Activated CD4-positive, alpha-beta memory T cell treated with anti-CD3 and anti-CD28 coated beads for 36 hours (primary cell): ENCODE measurements around the gene TXNRD2. TPM values are rescaled to one million over a fixed set of nuclear protein-coding genes. Genes with fewer than 3 reads are reported as not detected.

Experiments
- CTCF ChIA-PET: fragments of 350-600 bp; sonication (Branson Sonifier 250); formaldehyde crosslinking; loops from one replicate; lab custom pipeline; 2021; ENCODE audit warnings: antibody characterized with exemption, inconsistent platforms; lab: Charles Lee
- POLR2A ChIA-PET: fragments of 350-600 bp; sonication (Branson Sonifier 250); formaldehyde crosslinking; loops from one replicate; lab custom pipeline; 2021; ENCODE audit warnings: antibody characterized with exemption; lab: Charles Lee
- DNase-seq: peaks from one replicate; pipeline ENCODE4 v3.0.0-alpha.2; 2020
- H3K27ac Mint-ChIP-seq: one replicate; pipeline ENCODE4 v1.8.0; 2021; ENCODE audit warnings: mixed read lengths
- H3K27me3 Mint-ChIP-seq: one replicate; pipeline ENCODE4 v1.8.0; 2021; ENCODE audit warnings: mixed read lengths
- H3K36me3 Mint-ChIP-seq: one replicate; pipeline ENCODE4 v1.8.0; 2021; ENCODE audit warnings: mixed read lengths
- H3K4me1 Mint-ChIP-seq: one replicate; pipeline ENCODE4 v1.8.0; 2021; ENCODE audit warnings: low read depth, mixed read lengths
- H3K4me3 Mint-ChIP-seq: one replicate; pipeline ENCODE4 v1.8.0; 2021; ENCODE audit warnings: mild to moderate bottlenecking, mixed read lengths
- H3K9me3 Mint-ChIP-seq: one replicate; pipeline ENCODE4 v1.8.0; 2021; ENCODE audit warnings: mixed read lengths
- intact Hi-C: fragments of 100-400 bp; cut with micrococcal nuclease; formaldehyde crosslinking; loops from one replicate; pipeline ENCODE4 v1.15.1; 2023
- total RNA-seq, 2 experiments: library from RNA; stranded (reverse); gene quantifications; one replicate each; pipeline ENCODE4 v1.2.3, GENCODE V29; 2021

TXNRD2 gene
- total RNA-seq, 2 experiments from 2014 or later, result 23.3 to 23.4 TPM

- no peaks in the 10 kb centered on the region for H3K36me3 Mint-ChIP-seq
- no peaks in the 10 kb centered on the region for H3K9me3 Mint-ChIP-seq
- peaks cover 11% of the 10 kb centered on the region for H3K4me1 Mint-ChIP-seq
- H3K4me3 Mint-ChIP-seq, result no peak overlapping the region
- POLR2A ChIA-PET, result interaction anchor here (2.0 kb wide), 1 partner anchor 21 kb away, joined by 5 read pairs; no protein-coding TSS in a partner anchor
- CTCF ChIA-PET, result no interaction called here
- intact Hi-C loops, result no loop called here
- H3K27me3 Mint-ChIP-seq, result no peaks in the 10 kb centered on the region
- no peak for DNase-seq
- H3K27ac Mint-ChIP-seq, result no peak overlapping the region
Observed at GRCh38 chr22:19876314-19876940, 65.2 kb downstream of the TXNRD2 start.

DNA sequence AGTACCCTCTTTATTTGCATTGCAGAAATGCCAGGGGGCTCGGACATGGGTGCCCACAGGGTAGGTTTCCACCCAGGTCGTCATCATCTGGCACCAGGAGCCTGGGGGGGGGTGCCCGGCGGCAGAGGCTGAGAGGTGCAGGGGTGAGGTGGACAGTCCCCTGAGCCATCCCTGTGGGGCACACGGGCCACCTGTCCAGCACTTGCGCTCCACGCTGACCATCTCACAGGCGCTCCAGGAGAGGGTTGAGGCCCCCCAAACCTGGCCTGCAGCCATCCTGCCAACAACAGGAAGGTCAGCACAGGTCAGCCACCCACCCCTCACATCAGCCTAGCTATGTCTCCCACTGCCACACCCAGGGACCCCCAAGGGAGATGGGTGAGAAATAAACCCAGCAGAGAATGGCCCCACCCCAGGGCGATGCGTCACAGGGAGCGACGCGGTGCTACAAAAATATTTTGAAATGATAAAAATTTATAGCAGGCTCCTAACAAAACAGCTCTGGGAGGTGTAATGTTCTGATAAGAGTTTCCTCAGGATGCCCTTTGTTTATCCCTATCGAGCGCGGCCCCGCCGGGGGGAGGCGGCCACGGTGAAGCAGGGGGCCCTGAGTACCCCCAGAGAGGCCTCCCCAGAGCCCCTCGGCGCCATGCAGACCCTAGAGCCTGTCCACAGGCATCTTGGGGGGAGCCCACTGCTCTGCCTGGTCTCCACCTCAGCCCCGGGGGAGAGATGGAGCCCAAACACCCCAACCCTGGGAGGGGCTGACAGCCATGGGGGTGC lies 65.9 kb downstream of the TXNRD2 start:
- Mint-ChIP-seq H3K27me3 (no peaks in the 10 kb centered on the region), H3K4me1 (peaks cover 11% of the 10 kb centered on the region), H3K4me3 (no peak overlapping the region), H3K36me3 (no peaks in the 10 kb centered on the region), H3K9me3 (no peaks in the 10 kb centered on the region), H3K27ac (no peak overlapping the region)
- no peak for DNase-seq
- CTCF ChIA-PET, result no interaction called here
- POLR2A ChIA-PET, result interaction anchor here (2.0 kb wide), 1 partner anchor 20 kb away, joined by 5 read pairs; no protein-coding TSS in a partner anchor
- intact Hi-C loops, result no loop called here

DNA sequence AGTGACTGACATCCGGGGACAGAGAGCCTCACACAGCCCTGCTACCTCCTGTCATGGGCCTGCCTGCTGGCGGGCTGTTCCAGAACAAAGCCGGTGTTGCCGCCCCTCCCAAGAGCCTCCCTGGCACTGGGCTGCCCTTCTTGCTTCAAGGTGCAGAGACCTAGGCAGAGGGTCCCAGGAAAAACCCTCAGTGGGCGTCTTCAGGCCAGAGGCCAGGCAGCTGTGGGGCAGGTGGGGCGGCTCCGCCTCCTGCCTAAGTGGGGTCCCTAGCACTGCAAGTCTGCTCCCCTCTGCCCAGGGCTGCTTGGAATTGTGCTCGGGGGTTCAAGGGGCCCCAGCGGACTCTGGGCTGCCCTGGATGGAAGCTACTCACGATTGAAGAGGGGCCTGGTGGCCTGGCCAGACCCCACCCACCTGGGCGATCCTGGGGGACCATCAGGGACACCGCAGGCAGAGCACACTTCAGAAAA lies 66.5 kb downstream of the TXNRD2 start:
- no peaks in the 10 kb centered on the region for H3K27me3 Mint-ChIP-seq
- H3K27ac Mint-ChIP-seq, result no peak overlapping the region

DNA sequence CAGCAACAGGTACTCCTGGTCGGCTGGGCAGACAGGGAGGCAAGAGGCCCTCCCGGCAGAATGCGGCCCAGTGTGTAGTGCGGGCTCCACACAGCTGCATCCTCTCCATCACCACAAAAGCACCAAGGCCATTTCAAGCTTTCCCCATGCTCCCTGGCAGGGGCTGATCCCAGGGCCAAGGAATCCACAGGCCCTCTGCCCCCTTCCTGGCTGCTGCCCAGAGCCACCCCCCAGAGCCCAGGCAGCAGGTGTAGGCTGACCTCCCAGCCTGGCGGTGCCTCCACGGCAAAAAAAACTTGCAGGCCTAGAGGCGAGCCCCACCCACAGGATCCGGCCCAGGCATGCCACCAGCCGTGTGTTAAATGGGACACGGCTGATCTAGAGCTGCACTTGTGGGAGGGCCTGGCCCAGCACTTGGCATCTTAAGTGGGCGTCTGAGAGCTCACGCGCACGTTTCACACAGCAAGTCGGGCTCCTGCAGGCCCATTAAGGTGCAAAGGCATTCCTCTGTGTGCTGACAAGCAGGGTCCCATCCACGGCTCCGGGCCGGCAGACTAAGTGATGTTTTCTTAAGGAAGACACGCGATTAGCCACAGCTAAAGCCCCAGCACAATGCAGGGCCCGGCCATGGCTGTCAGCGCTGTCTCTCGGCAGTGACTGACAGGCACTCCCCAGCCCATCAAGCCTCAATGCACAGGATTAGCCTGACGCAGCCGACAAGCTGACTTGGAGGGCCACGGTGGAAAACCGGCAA lies 67.1 kb downstream of the TXNRD2 start:
- Mint-ChIP-seq H3K4me3 (no peak overlapping the region), H3K9me3 (no peaks in the 10 kb centered on the region), H3K27me3 (no peaks in the 10 kb centered on the region), H3K27ac (no peak overlapping the region), H3K4me1 (peaks cover 11% of the 10 kb centered on the region), H3K36me3 (no peaks in the 10 kb centered on the region)
- intact Hi-C loops, result no loop called here
- POLR2A ChIA-PET, result interaction anchor here (2.0 kb wide), 1 partner anchor 19 kb away, joined by 5 read pairs; no protein-coding TSS in a partner anchor
- CTCF ChIA-PET, result interaction anchor here (0.9 kb wide), 1 partner anchor 36 kb away, joined by 3 read pairs; no protein-coding TSS in a partner anchor
- peak; percentile 50 for DNase-seq

More for the DNA sequence above, 66.5 kb downstream of the TXNRD2 start:
- peaks cover 11% of the 10 kb centered on the region for H3K4me1 Mint-ChIP-seq
- no peaks in the 10 kb centered on the region for H3K9me3 Mint-ChIP-seq
- H3K36me3 Mint-ChIP-seq, result no peaks in the 10 kb centered on the region
- no peak for DNase-seq
- CTCF ChIA-PET, result interaction anchor here (0.9 kb wide), 1 partner anchor 35 kb away, joined by 3 read pairs; no protein-coding TSS in a partner anchor
- POLR2A ChIA-PET, result interaction anchor here (2.0 kb wide), 1 partner anchor 20 kb away, joined by 5 read pairs; no protein-coding TSS in a partner anchor
- intact Hi-C loops, result no loop called here
- no peak overlapping the region for H3K4me3 Mint-ChIP-seq

GRCh38 chr22:19873960-19874306 lies 67.7 kb downstream of the TXNRD2 start:
- no peaks in the 10 kb centered on the region for H3K36me3 Mint-ChIP-seq
- H3K4me1 Mint-ChIP-seq, result peaks cover 11% of the 10 kb centered on the region
- intact Hi-C loops, result no loop called here
- H3K27me3 Mint-ChIP-seq, result no peaks in the 10 kb centered on the region
- no peak for DNase-seq
- ChIA-PET CTCF (interaction anchor here (0.9 kb wide), 1 partner anchor 36 kb away, joined by 3 read pairs; no protein-coding TSS in a partner anchor), POLR2A (no interaction called here)
- H3K4me3 Mint-ChIP-seq, result no peak overlapping the region
- no peak overlapping the region for H3K27ac Mint-ChIP-seq
- no peaks in the 10 kb centered on the region for H3K9me3 Mint-ChIP-seq

DNA sequence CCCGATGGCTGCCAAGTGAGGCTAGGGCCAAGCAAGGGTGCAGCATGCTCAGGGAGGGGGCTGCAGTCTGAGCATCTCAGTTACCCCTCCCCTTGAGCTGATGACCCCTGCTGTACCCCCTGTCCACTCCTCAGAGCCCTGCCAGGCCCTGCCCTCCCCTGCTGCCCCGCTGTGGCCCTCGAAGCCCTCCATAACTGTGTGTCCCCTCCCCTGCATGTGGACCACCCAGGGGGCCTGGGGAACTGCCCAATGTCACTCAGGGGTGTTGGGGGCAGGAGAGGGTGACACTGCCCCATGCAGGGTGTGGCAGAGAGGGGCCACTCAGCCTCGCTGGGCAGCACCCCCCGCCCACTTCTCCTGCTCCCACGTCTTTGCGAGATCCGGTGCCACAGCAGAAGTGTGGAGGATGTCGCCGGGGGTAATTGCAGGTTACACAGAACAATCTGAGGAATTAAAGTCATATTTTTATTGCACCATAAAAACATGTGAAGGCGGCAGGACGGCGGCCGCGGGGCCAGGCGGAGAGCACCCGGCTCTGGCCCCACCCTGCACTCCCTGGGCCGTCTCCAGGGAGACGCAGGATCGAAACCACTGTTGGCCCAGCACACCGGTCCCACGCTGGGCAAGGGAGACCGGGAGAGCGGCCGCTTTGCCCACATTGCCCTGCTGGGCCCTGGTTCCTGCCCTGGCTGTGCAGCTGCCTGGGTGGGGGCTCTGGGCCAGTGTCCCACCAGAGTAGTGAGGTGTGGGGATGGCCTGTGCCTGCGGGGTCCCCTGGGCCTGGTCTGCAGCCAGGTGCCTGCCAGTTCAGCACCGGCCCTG lies 68.3 kb downstream of the TXNRD2 start:
- H3K36me3 Mint-ChIP-seq, result no peaks in the 10 kb centered on the region
- ChIA-PET CTCF (no interaction called here), POLR2A (no interaction called here)
- H3K4me3 Mint-ChIP-seq, result no peak overlapping the region
- H3K27me3 Mint-ChIP-seq, result no peaks in the 10 kb centered on the region
- H3K4me1 Mint-ChIP-seq, result peaks cover 11% of the 10 kb centered on the region
- no peak for DNase-seq
- H3K27ac Mint-ChIP-seq, result no peak overlapping the region
- H3K9me3 Mint-ChIP-seq, result no peaks in the 10 kb centered on the region
- intact Hi-C loops, result no loop called here

GRCh38 chr22:19872779-19873137 lies 68.9 kb downstream of the TXNRD2 start:
- H3K36me3 Mint-ChIP-seq, result no peaks in the 10 kb centered on the region
- H3K9me3 Mint-ChIP-seq, result no peaks in the 10 kb centered on the region
- no peak for DNase-seq
- no peak overlapping the region for H3K27ac Mint-ChIP-seq
- H3K4me1 Mint-ChIP-seq, result peaks cover 11% of the 10 kb centered on the region
- no peak overlapping the region for H3K4me3 Mint-ChIP-seq
- intact Hi-C loops, result no loop called here
- ChIA-PET POLR2A (no interaction called here), CTCF (no interaction called here)
- no peaks in the 10 kb centered on the region for H3K27me3 Mint-ChIP-seq

DNA sequence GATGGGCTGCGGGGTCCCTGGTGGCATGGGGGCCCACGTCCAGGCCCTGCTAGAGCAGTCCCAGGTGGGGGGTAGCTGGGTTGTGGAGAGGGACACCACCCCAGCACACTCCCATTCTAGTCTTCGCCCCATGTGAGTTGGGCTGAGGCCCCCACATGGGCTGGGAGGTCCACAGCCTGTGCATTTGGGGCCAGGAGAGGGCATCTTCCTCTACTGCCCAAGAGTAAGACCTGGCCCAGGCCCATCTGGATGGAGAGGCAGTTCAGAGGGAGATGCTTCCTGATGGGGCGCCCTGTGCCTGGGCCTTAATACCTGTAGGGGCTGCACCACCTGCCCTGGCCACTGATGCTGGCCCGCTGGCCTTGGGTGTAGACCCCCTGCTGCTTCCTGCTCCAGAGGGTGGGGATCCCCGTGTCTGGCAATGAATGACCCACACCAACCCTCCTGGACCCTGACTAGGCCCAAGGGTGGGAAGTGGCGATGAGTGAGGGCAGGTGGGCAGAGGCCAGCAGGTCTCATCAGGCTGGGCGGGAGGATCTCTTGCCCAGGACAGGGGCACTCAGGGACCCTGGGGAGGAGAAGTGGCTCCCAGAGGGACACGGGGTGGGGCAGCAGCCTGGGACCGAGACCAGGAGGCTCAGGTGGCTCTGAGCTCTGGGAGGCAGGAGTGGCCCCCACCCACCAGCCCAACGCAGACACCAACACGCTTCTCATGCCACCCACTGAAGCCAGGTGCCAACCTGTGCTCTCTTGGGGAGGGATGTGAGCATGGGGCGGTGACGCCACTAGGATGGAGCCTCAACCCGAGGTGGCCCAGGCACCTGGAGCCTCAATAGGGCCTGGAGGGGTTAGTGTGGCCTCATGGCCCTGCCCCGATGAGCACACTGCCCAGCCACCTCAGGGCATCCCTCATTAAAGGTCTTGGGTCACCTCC lies 69.5 kb downstream of the TXNRD2 start:
- DNase-seq, result peak; percentile 7
- ChIA-PET POLR2A (interaction anchor here (0.5 kb wide), 1 partner anchor 170 kb away, joined by 3 read pairs; no protein-coding TSS in a partner anchor), CTCF (no interaction called here)
- no peak overlapping the region for H3K4me3 Mint-ChIP-seq
- peaks cover 11% of the 10 kb centered on the region for H3K4me1 Mint-ChIP-seq
- H3K9me3 Mint-ChIP-seq, result no peaks in the 10 kb centered on the region
- intact Hi-C loops, result no loop called here
- H3K36me3 Mint-ChIP-seq, result no peaks in the 10 kb centered on the region
- no peak overlapping the region for H3K27ac Mint-ChIP-seq
- H3K27me3 Mint-ChIP-seq, result no peaks in the 10 kb centered on the region

- intact Hi-C loops, result no loop called here
- ChIA-PET CTCF (no interaction called here), POLR2A (interaction anchor here (0.5 kb wide), 1 partner anchor 170 kb away, joined by 3 read pairs; no protein-coding TSS in a partner anchor)
- Mint-ChIP-seq H3K9me3 (no peaks in the 10 kb centered on the region), H3K4me3 (no peak overlapping the region), H3K36me3 (no peaks in the 10 kb centered on the region), H3K4me1 (peaks cover 11% of the 10 kb centered on the region), H3K27me3 (no peaks in the 10 kb centered on the region), H3K27ac (no peak overlapping the region)
- peak; percentile 4 for DNase-seq
Observed at GRCh38 chr22:19871023-19871844, 70.4 kb downstream of the TXNRD2 start.
